GM12801 (cell line): ENCODE data around the gene DPP9.

Experiments
- TF ChIP-seq, protein P1 (sequence below): IDR thresholded peaks from one replicate; pipeline ENCODE4 v1.5.1; 2011; ENCODE audit warnings: control low read depth; ENCODE audit not compliant: insufficient read length; ENCODE audit errors: extremely low read depth

Gene DPP9

GRCh38 chr19:4703671-4704316, 19.8 kb downstream of the DPP9 start:
- TF ChIP-seq, protein P1, sequence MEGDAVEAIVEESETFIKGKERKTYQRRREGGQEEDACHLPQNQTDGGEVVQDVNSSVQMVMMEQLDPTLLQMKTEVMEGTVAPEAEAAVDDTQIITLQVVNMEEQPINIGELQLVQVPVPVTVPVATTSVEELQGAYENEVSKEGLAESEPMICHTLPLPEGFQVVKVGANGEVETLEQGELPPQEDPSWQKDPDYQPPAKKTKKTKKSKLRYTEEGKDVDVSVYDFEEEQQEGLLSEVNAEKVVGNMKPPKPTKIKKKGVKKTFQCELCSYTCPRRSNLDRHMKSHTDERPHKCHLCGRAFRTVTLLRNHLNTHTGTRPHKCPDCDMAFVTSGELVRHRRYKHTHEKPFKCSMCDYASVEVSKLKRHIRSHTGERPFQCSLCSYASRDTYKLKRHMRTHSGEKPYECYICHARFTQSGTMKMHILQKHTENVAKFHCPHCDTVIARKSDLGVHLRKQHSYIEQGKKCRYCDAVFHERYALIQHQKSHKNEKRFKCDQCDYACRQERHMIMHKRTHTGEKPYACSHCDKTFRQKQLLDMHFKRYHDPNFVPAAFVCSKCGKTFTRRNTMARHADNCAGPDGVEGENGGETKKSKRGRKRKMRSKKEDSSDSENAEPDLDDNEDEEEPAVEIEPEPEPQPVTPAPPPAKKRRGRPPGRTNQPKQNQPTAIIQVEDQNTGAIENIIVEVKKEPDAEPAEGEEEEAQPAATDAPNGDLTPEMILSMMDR = no peak

- TF ChIP-seq, protein P1 = no peak
Observed at GRCh38 chr19:4702764-4703163, 20.9 kb downstream of the DPP9 start.

DNA sequence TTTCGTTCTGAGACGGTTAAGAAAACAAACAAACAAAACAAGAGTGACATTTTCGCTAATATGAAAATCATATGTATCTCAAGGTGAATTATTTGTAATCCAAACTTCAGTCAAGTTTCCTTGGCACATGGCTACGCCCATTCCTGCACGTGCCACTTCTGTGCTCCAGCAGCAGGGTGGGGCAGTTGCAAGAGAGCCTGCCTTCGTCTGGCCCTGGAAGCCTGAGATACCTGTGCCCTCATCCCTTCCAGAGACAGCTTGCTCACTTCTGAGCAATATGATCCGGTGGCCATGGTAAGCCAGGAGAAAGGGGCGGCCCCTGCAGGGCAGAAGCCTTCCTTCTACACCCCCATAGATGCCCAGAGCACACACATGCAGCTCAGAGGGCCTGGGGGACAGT, 22.1 kb downstream of the DPP9 start:
- TF ChIP-seq, protein P1 = no peak

DNA sequence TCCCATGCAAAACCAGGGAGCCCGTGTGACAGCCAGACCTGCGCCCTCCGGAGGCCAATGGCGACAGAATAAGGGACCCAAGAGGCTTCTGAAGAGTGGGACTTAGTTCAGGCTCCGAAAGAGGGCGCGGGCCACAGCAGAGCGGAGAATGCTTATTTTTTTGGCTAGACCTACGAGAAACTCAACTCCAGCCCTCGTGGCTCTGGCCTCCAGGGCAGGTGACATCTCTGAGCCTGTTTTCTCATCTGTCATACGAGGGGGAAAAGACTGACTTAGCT, 23.0 kb downstream of the DPP9 start:
- TF ChIP-seq, protein P1 = no peak

- TF ChIP-seq, protein P1 = no peak
Observed at GRCh38 chr19:4699826-4700692, 23.6 kb downstream of the DPP9 start.

DNA sequence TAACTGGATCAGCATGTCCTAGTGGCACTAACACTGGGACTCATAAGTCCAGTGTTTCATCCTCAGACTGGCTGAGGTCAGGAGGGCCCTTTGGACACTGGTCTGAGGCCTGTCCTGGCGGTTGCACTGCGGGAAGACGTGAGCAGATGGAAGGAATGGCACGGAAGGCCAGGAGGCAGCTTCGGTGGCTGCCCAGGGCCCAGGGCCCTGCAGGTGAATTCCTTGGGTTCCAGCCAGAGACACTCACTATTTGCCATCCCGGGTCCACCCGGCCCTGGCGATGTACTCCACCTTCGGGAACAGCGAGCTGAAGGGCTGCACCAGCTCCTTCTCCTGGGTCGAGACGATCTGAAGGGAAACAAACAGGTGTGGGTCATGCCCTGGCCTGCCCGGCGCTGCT, 26.3 kb downstream of the DPP9 start:
- TF ChIP-seq, protein P1 = no peak

- TF ChIP-seq, protein P1 = no peak
Observed at GRCh38 chr19:4695224-4695731, 28.4 kb downstream of the DPP9 start.
